Large intestine (tissue), 3 donors: ENCODE data around the gene CA10. TPM values are rescaled to one million over a fixed set of nuclear protein-coding genes. Genes with fewer than 3 reads are reported as not detected.
A peak's percentile ranks its signal among the peaks of the same experiment; 100 is the strongest.

ENCODE experiments used
- DNase-seq, 2 donors: peaks; one replicate each; pipeline versions ENCODE4 v3.0.0 to v3.0.0-alpha.2; 2013
- H3K27ac ChIP-seq: one replicate; pipeline ENCODE4 v1.5.1; 2013; ENCODE audit warnings: low read length
- H3K27me3 ChIP-seq: 2 replicates; pipeline ENCODE4 v1.6.1; 2013; ENCODE audit warnings: low read length; ENCODE audit not compliant: control insufficient read depth, insufficient read depth
- H3K36me3 ChIP-seq: 2 replicates; pipeline ENCODE4 v1.6.1; 2013; ENCODE audit warnings: low read length; ENCODE audit not compliant: control insufficient read depth, insufficient read depth
- H3K4me1 ChIP-seq: one replicate; pipeline ENCODE4 v1.6.1; 2013; ENCODE audit warnings: low read length; ENCODE audit not compliant: control insufficient read depth, insufficient read depth
- H3K4me3 ChIP-seq: one replicate; pipeline ENCODE4 v1.5.1; 2013; ENCODE audit warnings: low read length
- H3K9me3 ChIP-seq: one replicate; pipeline ENCODE4 v1.6.1; 2013; ENCODE audit warnings: mild to moderate bottlenecking, low read depth, low read length, moderate library complexity; ENCODE audit not compliant: control insufficient read depth
- WGBS: methylation state at CpG from one replicate; pipeline ENCODE4 v1.1.5; 2013; ENCODE audit warnings: low lambda C conversion rate; ENCODE audit not compliant: insufficient coverage; 5-methylcytosine and 5-hydroxymethylcytosine counted together
- polyA plus RNA-seq: library from polyadenylated mRNA; unstranded; fragments of 120-200 nt; gene quantifications from one replicate; pipeline ENCODE4 v1.2.1, GENCODE V29; 2013

The CA10 gene
- polyA plus RNA-seq, 1 donor = 1.2 TPM

DNA sequence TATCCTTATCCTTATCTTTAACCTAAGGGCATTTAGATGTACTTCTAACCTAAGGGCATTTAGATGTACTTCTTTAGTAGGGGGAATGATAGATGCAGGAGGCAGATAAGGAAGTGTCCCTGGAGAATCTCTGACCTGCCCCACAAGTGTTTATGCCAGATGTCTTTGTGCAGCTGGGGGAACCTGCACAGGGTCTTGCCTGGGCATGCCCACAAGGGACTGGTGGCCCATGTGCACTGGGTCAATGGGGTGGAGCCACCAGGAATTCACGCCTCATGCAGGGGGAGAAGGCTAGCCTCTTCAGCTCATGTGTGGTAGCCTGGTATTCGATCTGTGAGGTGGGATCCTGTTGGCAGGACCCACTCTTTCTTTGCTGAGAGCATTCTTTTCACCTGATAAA lies 38.0 kb downstream of the CA10 start:
- no CpG with 5 or more reads among the region's 2 CpGs for WGBS
- DNase-seq = no peak

GRCh38 chr17:52110923-52111581 lies 47.5 kb downstream of the CA10 start:
- no CpG with 5 or more reads among the region's 4 CpGs for WGBS
- no peaks in the 10 kb centered on the region for H3K27me3 ChIP-seq
- H3K4me1 ChIP-seq = no peaks in the 10 kb centered on the region

More for the DNA sequence above, 38.0 kb downstream of the CA10 start:
- Histone ChIP-seq H3K9me3 (no peaks in the 10 kb centered on the region), H3K4me1 (no peaks in the 10 kb centered on the region), H3K27me3 (no peaks in the 10 kb centered on the region), H3K27ac (no peak overlapping the region), H3K4me3 (no peak overlapping the region), H3K36me3 (no peaks in the 10 kb centered on the region)

GRCh38 chr17:52106638-52107261 lies 51.8 kb downstream of the CA10 start:
- no peaks in the 10 kb centered on the region for H3K9me3 ChIP-seq
- no CpG with 5 or more reads among the region's 7 CpGs for WGBS
- no peaks in the 10 kb centered on the region for H3K36me3 ChIP-seq
- no peak overlapping the region for H3K27ac ChIP-seq
- no peaks in the 10 kb centered on the region for H3K27me3 ChIP-seq
- DNase-seq = peak; percentile 8 to 11
- H3K4me3 ChIP-seq = no peak overlapping the region
- H3K4me1 ChIP-seq = no peaks in the 10 kb centered on the region

More at GRCh38 chr17:52110923-52111581, 47.5 kb downstream of the CA10 start:
- Histone ChIP-seq H3K9me3 (no peaks in the 10 kb centered on the region), H3K36me3 (no peaks in the 10 kb centered on the region), H3K27ac (no peak overlapping the region), H3K4me3 (no peak overlapping the region)
- DNase-seq = no peak

DNA sequence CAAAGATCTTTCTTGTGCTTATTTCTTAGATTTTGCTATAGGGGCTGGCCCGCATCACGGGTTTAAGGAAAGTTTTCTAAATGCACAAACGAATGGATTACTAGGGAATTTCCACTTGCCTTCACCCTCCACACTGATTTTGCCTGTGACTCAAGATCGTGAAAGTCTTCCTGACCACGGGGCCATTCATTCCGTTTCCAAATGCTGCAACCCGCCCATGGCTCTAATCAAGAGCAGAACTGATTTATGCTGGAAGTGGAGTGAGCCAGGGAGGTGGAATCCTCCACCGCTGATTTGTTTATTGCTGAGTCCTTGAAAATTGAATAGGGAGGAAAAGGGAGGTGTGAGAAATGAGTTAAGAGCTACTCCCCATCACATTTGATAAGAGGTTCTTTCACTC lies 52.4 kb downstream of the CA10 start:
- no peaks in the 10 kb centered on the region for H3K27me3 ChIP-seq
- no peak for DNase-seq
- 61% methylated on average over 2 of the region's 8 CpGs for WGBS
- no peaks in the 10 kb centered on the region for H3K9me3 ChIP-seq
- no peak overlapping the region for H3K4me3 ChIP-seq
- H3K4me1 ChIP-seq = no peaks in the 10 kb centered on the region
- H3K36me3 ChIP-seq = no peaks in the 10 kb centered on the region
- no peak overlapping the region for H3K27ac ChIP-seq

GRCh38 chr17:52105591-52105990 lies 52.9 kb downstream of the CA10 start:
- Histone ChIP-seq H3K36me3 (no peaks in the 10 kb centered on the region), H3K4me3 (no peak overlapping the region), H3K27me3 (no peaks in the 10 kb centered on the region), H3K4me1 (no peaks in the 10 kb centered on the region), H3K9me3 (no peaks in the 10 kb centered on the region), H3K27ac (no peak overlapping the region)
- 100% methylated on average over 1 of the region's 1 CpG for WGBS
- no peak for DNase-seq

DNA sequence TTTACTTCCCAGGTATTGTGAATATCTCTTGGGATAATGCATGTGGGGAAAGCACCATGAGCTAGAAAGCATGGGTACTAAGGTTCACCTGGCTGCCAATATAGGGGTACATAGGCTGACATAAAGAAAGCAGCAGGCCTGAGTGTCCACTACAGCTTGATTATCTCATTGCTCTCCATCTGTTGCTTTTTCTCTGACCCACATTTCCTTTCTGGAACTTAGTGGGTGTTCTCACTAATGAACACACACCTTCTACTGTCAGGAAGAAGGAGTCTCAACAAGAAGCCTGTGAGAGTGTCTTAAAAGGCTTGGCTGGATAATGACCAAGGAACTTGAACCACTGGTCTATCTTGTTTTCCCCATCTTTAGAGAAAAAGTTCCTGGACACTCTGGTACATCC lies 62.5 kb downstream of the CA10 start:
- no peaks in the 10 kb centered on the region for H3K27me3 ChIP-seq
- H3K4me1 ChIP-seq = no peaks in the 10 kb centered on the region
- H3K36me3 ChIP-seq = no peaks in the 10 kb centered on the region
- no peaks in the 10 kb centered on the region for H3K9me3 ChIP-seq
- DNase-seq = peak in 1 of 2 donors; percentile 9
- H3K27ac ChIP-seq = no peak overlapping the region
- H3K4me3 ChIP-seq = no peak overlapping the region

DNA sequence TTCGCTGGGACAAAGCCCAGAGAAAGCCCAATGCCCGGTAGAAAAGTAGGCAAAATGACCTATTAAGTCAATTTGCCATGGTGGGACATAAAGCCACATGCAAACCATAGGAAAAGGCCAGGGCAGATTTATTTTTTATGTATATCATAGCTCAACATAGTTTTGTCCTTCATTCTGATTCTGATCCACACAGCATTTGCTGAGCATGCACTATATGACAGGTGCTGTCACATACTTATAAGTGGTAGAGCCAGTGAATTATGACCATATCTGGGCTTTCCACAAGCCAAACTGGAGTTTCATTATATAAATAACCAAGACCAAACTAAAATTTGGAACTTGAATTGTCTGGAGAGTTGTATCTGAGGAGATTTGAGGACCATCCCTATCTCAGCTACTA lies 74.3 kb downstream of the CA10 start:
- Histone ChIP-seq H3K36me3 (no peaks in the 10 kb centered on the region), H3K27me3 (no peaks in the 10 kb centered on the region), H3K27ac (no peak overlapping the region), H3K4me1 (no peaks in the 10 kb centered on the region), H3K9me3 (no peaks in the 10 kb centered on the region), H3K4me3 (no peak overlapping the region)
- WGBS = no CpG with 5 or more reads among the region's 2 CpGs
- DNase-seq = no peak

DNA sequence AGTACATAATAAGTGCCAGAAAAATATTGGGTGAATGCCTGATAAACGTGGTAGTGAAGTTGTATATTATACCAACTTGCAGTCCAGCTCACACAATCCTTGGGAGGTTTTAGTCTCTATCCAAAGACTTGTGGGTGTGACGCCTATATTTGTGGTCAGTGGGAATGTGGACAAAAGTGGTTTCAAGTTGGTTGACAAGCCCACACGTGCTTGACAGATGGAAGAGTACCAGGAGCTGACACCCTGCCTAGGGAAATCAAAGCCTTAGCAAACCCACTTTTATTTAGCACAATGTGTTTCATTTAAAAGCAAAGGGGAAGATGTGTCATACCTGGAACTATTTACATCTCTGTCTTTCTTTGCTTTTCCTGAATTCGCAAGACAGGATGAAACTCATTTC lies 79.0 kb downstream of the CA10 start:
- H3K27me3 ChIP-seq = no peaks in the 10 kb centered on the region
- no peaks in the 10 kb centered on the region for H3K36me3 ChIP-seq
- no peaks in the 10 kb centered on the region for H3K4me1 ChIP-seq
- DNase-seq = no peak
- 100% methylated on average over 1 of the region's 4 CpGs for WGBS
- H3K27ac ChIP-seq = no peak overlapping the region
- no peaks in the 10 kb centered on the region for H3K9me3 ChIP-seq
- H3K4me3 ChIP-seq = no peak overlapping the region

- H3K9me3 ChIP-seq = no peaks in the 10 kb centered on the region
- H3K4me3 ChIP-seq = no peak overlapping the region
- H3K4me1 ChIP-seq = no peaks in the 10 kb centered on the region
- no CpG with 5 or more reads among the region's 5 CpGs for WGBS
- no peaks in the 10 kb centered on the region for H3K36me3 ChIP-seq
- H3K27ac ChIP-seq = no peak overlapping the region
- no peaks in the 10 kb centered on the region for H3K27me3 ChIP-seq
- DNase-seq = no peak
Measured at GRCh38 chr17:52071712-52072111, 86.8 kb downstream of the CA10 start.

GRCh38 chr17:52064791-52065211 lies 93.7 kb downstream of the CA10 start:
- Histone ChIP-seq H3K9me3 (no peaks in the 10 kb centered on the region), H3K27ac (no peak overlapping the region), H3K4me3 (no peak overlapping the region), H3K27me3 (no peaks in the 10 kb centered on the region), H3K36me3 (no peaks in the 10 kb centered on the region), H3K4me1 (no peaks in the 10 kb centered on the region)
- no peak for DNase-seq
- 43% methylated on average over 1 of the region's 2 CpGs for WGBS

DNA sequence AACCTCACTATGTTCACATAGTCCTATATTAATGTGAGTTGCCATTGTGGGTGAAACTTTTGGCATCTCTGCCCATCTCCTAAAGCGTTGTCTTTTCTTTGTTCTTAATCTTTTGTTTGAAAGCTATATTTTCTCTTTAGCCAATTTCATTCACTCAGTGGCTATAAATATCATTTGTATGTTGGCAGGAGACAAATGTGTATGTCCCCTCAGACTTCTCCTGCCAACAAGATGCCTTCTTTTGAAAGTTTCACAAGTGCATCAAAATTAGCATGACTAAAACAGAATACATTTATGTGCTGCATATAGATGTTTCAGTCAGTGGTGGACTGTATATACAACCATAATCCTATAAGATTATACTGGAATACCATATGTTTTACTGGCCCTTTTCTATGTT lies 109.0 kb downstream of the CA10 start:
- Histone ChIP-seq H3K4me1 (no peaks in the 10 kb centered on the region), H3K27me3 (no peaks in the 10 kb centered on the region), H3K4me3 (no peak overlapping the region), H3K27ac (no peak overlapping the region), H3K36me3 (no peaks in the 10 kb centered on the region), H3K9me3 (no peaks in the 10 kb centered on the region)
- no peak for DNase-seq
- 100% methylated on average over 1 of the region's 1 CpG for WGBS
